Duodenal mucosa (tissue), 2 donors: ENCODE data around the gene LEMD2.

ENCODE experiments used
- H3K27ac ChIP-seq: one replicate; pipeline ENCODE4 v1.7.0; 2013; ENCODE audit warnings: low read depth, low read length
- H3K27me3 ChIP-seq, 2 donors: one replicate each; pipeline ENCODE4 v1.7.0; 2013; ENCODE audit warnings: low read length in 2 of 2, control low read depth in 1 of 2; ENCODE audit not compliant: insufficient read depth in 2 of 2, control insufficient read depth in 1 of 2
- H3K36me3 ChIP-seq, 2 donors: one replicate each; pipeline ENCODE4 v1.7.0; 2013; ENCODE audit warnings: low read length in 2 of 2, control low read depth in 1 of 2; ENCODE audit not compliant: insufficient read depth in 2 of 2, control insufficient read depth in 1 of 2
- H3K4me1 ChIP-seq, 2 donors: one replicate each; pipeline ENCODE4 v1.7.0; 2013; ENCODE audit warnings: low read length in 2 of 2, control low read depth in 1 of 2; ENCODE audit not compliant: insufficient read depth in 2 of 2, control insufficient read depth in 1 of 2
- H3K4me3 ChIP-seq, 2 donors: one replicate each; pipeline ENCODE4 v1.7.0; 2013; ENCODE audit warnings: low read length in 2 of 2, low read depth in 1 of 2
- H3K9ac ChIP-seq, 2 donors: one replicate each; pipeline ENCODE4 v1.7.0; 2013; ENCODE audit warnings: low read length in 2 of 2, low read depth in 1 of 2
- H3K9me3 ChIP-seq, 2 donors: one replicate each; pipeline ENCODE4 v1.7.0; 2013; ENCODE audit warnings: low read length in 2 of 2, control low read depth in 1 of 2; ENCODE audit not compliant: control insufficient read depth in 1 of 2

Gene LEMD2

GRCh38 chr6:33776186-33776585, 12.7 kb downstream of the LEMD2 start:
- Histone ChIP-seq H3K4me3 (no peak overlapping the region), H3K27me3 (no peaks in the 10 kb centered on the region), H3K27ac (no peak overlapping the region), H3K9ac (no peak overlapping the region), H3K36me3 (peaks cover 70 to 90% of the 10 kb centered on the region in 2 donors), H3K9me3 (no peaks in the 10 kb centered on the region), H3K4me1 (peaks cover 7 to 9% of the 10 kb centered on the region in 2 donors)

GRCh38 chr6:33774774-33775173, 14.2 kb downstream of the LEMD2 start:
- Histone ChIP-seq H3K36me3 (peaks cover 58 to 76% of the 10 kb centered on the region in 2 donors), H3K4me3 (no peak overlapping the region), H3K9me3 (no peaks in the 10 kb centered on the region), H3K9ac (no peak overlapping the region), H3K27ac (no peak overlapping the region), H3K4me1 (peaks cover 7 to 19% of the 10 kb centered on the region in 2 donors), H3K27me3 (peaks cover 2 to 4% of the 10 kb centered on the region in 2 donors)

- no peaks in the 10 kb centered on the region for H3K9me3 ChIP-seq
- peaks cover 4% of the 10 kb centered on the region in 2 donors for H3K27me3 ChIP-seq
- H3K4me1 ChIP-seq, result peaks cover 7 to 27% of the 10 kb centered on the region in 2 donors
- no peak overlapping the region for H3K4me3 ChIP-seq
- no peak overlapping the region for H3K9ac ChIP-seq
- H3K27ac ChIP-seq, result no peak overlapping the region
- peaks cover 42 to 58% of the 10 kb centered on the region in 2 donors for H3K36me3 ChIP-seq
Observed at GRCh38 chr6:33772902-33773472, 15.9 kb downstream of the LEMD2 start.

GRCh38 chr6:33772082-33772830, 16.7 kb downstream of the LEMD2 start:
- peaks cover 35 to 51% of the 10 kb centered on the region in 2 donors for H3K36me3 ChIP-seq
- no peak overlapping the region for H3K4me3 ChIP-seq
- no peaks in the 10 kb centered on the region for H3K9me3 ChIP-seq
- H3K27me3 ChIP-seq, result peaks cover 4% of the 10 kb centered on the region in 2 donors
- H3K27ac ChIP-seq, result no peak overlapping the region
- H3K4me1 ChIP-seq, result peaks cover 7 to 27% of the 10 kb centered on the region in 2 donors
- H3K9ac ChIP-seq, result no peak overlapping the region

- Histone ChIP-seq H3K27me3 (peaks cover 4% of the 10 kb centered on the region in 2 donors), H3K4me3 (no peak overlapping the region), H3K27ac (peak overlapping the region; percentile 37), H3K9me3 (no peaks in the 10 kb centered on the region), H3K9ac (peak overlapping the region in 1 of 2 donors; percentile 4), H3K4me1 (peaks cover 7 to 27% of the 10 kb centered on the region in 2 donors), H3K36me3 (peaks cover 27 to 42% of the 10 kb centered on the region in 2 donors)
Observed at GRCh38 chr6:33771146-33772081, 17.5 kb downstream of the LEMD2 start.

- H3K9ac ChIP-seq, result no peak overlapping the region
- H3K27me3 ChIP-seq, result peaks cover 4% of the 10 kb centered on the region in 2 donors
- no peak overlapping the region for H3K4me3 ChIP-seq
- H3K27ac ChIP-seq, result peak overlapping the region; percentile 8
- H3K36me3 ChIP-seq, result peaks cover 20 to 36% of the 10 kb centered on the region in 2 donors
- no peaks in the 10 kb centered on the region for H3K9me3 ChIP-seq
- peaks cover 7 to 27% of the 10 kb centered on the region in 2 donors for H3K4me1 ChIP-seq
Observed at GRCh38 chr6:33770833-33771145, 18.1 kb downstream of the LEMD2 start.

- Histone ChIP-seq H3K36me3 (peaks cover 17 to 31% of the 10 kb centered on the region in 2 donors), H3K4me1 (peaks cover 7 to 27% of the 10 kb centered on the region in 2 donors), H3K9ac (no peak overlapping the region), H3K4me3 (no peak overlapping the region), H3K27ac (peak overlapping the region; percentile 8), H3K27me3 (peaks cover 4% of the 10 kb centered on the region in 2 donors), H3K9me3 (no peaks in the 10 kb centered on the region)
Observed at GRCh38 chr6:33770124-33770832, 18.7 kb downstream of the LEMD2 start.

- H3K27ac ChIP-seq, result no peak overlapping the region
- no peaks in the 10 kb centered on the region for H3K9me3 ChIP-seq
- no peak overlapping the region for H3K9ac ChIP-seq
- H3K4me3 ChIP-seq, result no peak overlapping the region
- peaks cover 7 to 27% of the 10 kb centered on the region in 2 donors for H3K4me1 ChIP-seq
- H3K27me3 ChIP-seq, result peaks cover 4% of the 10 kb centered on the region in 2 donors
- peaks cover 9 to 22% of the 10 kb centered on the region in 2 donors for H3K36me3 ChIP-seq
Observed at GRCh38 chr6:33769248-33769821, 19.6 kb downstream of the LEMD2 start.

GRCh38 chr6:33768644-33769120, 20.2 kb downstream of the LEMD2 start:
- H3K9ac ChIP-seq, result no peak overlapping the region
- peaks cover 4% of the 10 kb centered on the region in 2 donors for H3K27me3 ChIP-seq
- H3K9me3 ChIP-seq, result no peaks in the 10 kb centered on the region
- no peak overlapping the region for H3K4me3 ChIP-seq
- H3K4me1 ChIP-seq, result peaks cover 7 to 27% of the 10 kb centered on the region in 2 donors
- no peak overlapping the region for H3K27ac ChIP-seq
- H3K36me3 ChIP-seq, result peaks cover 6 to 18% of the 10 kb centered on the region in 2 donors
